Nasal cavity respiratory epithelium epithelial cell of viscerocranial mucosa (primary cell): ENCODE data around the gene EOLA2. TPM values are rescaled to one million over a fixed set of nuclear protein-coding genes. Genes with fewer than 3 reads are reported as not detected.

Experiments
- total RNA-seq: library from RNA; depleted of rRNA; stranded (reverse); fragments of >200 nt; gene quantifications from 2 replicates; pipeline ENCODE4 v1.2.3, GENCODE V29; 2014

Gene EOLA2
- 31.4 and 36.6 TPM in 2 replicates for total RNA-seq

GRCh38 chrX:149938427-149938880, at the start of gene EOLA2:
EOLA2 (minus strand) TSS chrX:149938491; CDS start chrX:149933874, 4,617 bp downstream.

DNA sequence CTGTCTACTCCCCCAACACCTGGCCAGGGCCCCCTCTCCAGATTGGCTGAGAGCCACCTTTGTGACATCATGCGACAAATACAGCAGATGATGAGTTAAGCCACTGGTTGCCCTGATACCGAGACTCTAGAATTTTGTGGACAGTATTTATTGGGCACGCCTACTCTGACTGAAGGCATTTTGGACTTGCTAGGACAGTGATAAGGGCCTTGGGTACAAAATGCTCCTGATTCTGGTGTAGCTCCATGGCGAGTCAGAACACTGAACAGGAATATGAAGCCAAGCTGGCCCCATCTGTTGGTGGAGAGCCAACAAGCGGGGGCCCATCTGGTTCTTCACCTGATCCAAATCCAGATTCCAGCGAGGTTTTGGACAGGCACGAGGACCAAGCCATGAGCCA, 8.9 kb downstream of the EOLA2 start, which contains the start of gene HSFX4:
Gene HSFX4 (plus strand): TSS at position 174 of the 400 bp plus-strand sequence. CDS start 72 bp downstream, at position 246.

Other genes with a start within 250 kb of the EOLA2 start
- not detected in 2 replicates for gene MAGEA11, start 226.4 kb downstream of the EOLA2 start, total RNA-seq
- gene HSFX1, start 164.4 kb downstream of the EOLA2 start, total RNA-seq: 0.34 and 0.93 TPM in 2 replicates
- not detected in 2 replicates for gene MAGEA9, start 156.6 kb downstream of the EOLA2 start, total RNA-seq
- gene MAGEA8, start 57.3 kb downstream of the EOLA2 start, total RNA-seq: not detected in 2 replicates
- gene HSFX4, start 8.9 kb downstream of the EOLA2 start, total RNA-seq: not detected in 2 replicates